ENCODE measurements around the gene PTPRD.

- no peak for TF ChIP-seq CTCF (conservative IDR thresholded peaks at IDR 0.05; ENCODE audit: low read length)
- no peak for TF ChIP-seq EZH2phosphoT487 (IDR thresholded peaks at IDR 0.05; ENCODE audit: borderline replicate concordance, low read depth, low read length)
These were observed 478.5 kb downstream of the PTPRD start for GRCh38 chr9:10134266-10134665.

Data from OCI-LY7 (cell line).